H1 (cell line): Measurements from ENCODE around the gene KMT5B.

Experiments used
- EP300 ChIP-seq, 2 experiments: IDR thresholded peaks; 1 replicate in 1 of 2; 2 replicates in 1 of 2; pipeline ENCODE4 v1.6.1; 2011 to 2012; ENCODE audit warnings: low read depth in 2 of 2, low read length in 2 of 2, mild to moderate bottlenecking in 2 of 2, borderline replicate concordance in 1 of 2, inconsistent platforms in 1 of 2, moderate library complexity in 1 of 2
- EZH2 ChIP-seq: fragments of 200-600 bp; sonication (generic); IDR thresholded peaks from 2 replicates; pipeline ENCODE4 v1.7.1; 2012; ENCODE audit warnings: low read depth, mild to moderate bottlenecking, moderate library complexity, low read length, inconsistent platforms; ENCODE audit not compliant: severe bottlenecking
- JUN ChIP-seq: IDR thresholded peaks from 2 replicates; pipeline ENCODE4 v1.6.1; 2011; ENCODE audit warnings: low read depth, mild to moderate bottlenecking, improper control_type of control experiment, low read length
- NRF1 ChIP-seq: IDR thresholded peaks from 2 replicates; pipeline ENCODE4 v1.6.1; 2011; ENCODE audit warnings: mild to moderate bottlenecking, low read depth, low read length, improper control_type of control experiment
- POLR2A ChIP-seq, 2 experiments: IDR thresholded peaks; 1 replicate in 1 of 2; 2 replicates in 1 of 2; pipeline ENCODE4 v1.6.1; 2011; ENCODE audit warnings: low read depth in 2 of 2, low read length in 2 of 2, mild to moderate bottlenecking in 2 of 2; ENCODE audit errors: control extremely low read depth in 1 of 2
- YY1 ChIP-seq: IDR thresholded peaks from 2 replicates; pipeline ENCODE4 v1.6.1; 2011; ENCODE audit warnings: low read depth, mild to moderate bottlenecking, low read length
- TF ChIP-seq, protein P1 (sequence below), 3 experiments: IDR thresholded peaks; 1 replicate in 2 of 3; 2 replicates in 1 of 3; pipeline versions ENCODE4 v1.5.1 to v1.6.1; 2011; ENCODE audit warnings: low read length in 3 of 3, mild to moderate bottlenecking in 3 of 3, inconsistent platforms in 2 of 3, low read depth in 1 of 3, moderate library complexity in 1 of 3; ENCODE audit not compliant: insufficient read depth in 1 of 3; ENCODE audit errors: control extremely low read depth in 1 of 3

DNA sequence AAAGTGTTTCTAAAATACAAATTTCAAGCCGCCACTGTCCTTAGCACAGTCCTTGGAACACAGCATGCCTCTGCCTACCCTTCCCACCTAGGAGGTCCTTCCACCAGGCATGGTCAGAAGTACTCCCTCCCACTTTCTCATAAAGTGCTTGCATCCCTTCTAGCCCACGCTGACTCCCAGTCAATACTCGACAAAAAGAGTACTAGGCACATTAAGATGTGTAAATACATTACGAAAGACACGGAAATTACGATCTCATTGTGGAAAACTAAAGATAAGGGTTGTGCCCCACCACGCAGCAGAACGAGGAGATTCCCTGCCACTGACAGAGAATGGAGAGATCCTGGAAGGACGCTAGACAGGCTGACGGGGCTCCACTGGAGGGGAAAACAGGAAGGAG lies 105.4 kb downstream of the KMT5B start:
- TF ChIP-seq, protein P1, sequence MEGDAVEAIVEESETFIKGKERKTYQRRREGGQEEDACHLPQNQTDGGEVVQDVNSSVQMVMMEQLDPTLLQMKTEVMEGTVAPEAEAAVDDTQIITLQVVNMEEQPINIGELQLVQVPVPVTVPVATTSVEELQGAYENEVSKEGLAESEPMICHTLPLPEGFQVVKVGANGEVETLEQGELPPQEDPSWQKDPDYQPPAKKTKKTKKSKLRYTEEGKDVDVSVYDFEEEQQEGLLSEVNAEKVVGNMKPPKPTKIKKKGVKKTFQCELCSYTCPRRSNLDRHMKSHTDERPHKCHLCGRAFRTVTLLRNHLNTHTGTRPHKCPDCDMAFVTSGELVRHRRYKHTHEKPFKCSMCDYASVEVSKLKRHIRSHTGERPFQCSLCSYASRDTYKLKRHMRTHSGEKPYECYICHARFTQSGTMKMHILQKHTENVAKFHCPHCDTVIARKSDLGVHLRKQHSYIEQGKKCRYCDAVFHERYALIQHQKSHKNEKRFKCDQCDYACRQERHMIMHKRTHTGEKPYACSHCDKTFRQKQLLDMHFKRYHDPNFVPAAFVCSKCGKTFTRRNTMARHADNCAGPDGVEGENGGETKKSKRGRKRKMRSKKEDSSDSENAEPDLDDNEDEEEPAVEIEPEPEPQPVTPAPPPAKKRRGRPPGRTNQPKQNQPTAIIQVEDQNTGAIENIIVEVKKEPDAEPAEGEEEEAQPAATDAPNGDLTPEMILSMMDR (IDR thresholded peaks at IDR 0.05; ENCODE audit: control extremely low read depth in 1 of 3, insufficient read depth in 1 of 3, low read depth in 1 of 3, low read length in 3 of 3), result no peak
- TF ChIP-seq YY1 (no peak), EZH2 (no peak), NRF1 (no peak), POLR2A (IDR thresholded peaks at IDR 0.05; ENCODE audit: control extremely low read depth in 1 of 2, low read depth in 2 of 2, low read length in 2 of 2) (no peak), EP300 (IDR thresholded peaks at IDR 0.05; ENCODE audit: borderline replicate concordance in 1 of 2, low read depth in 2 of 2, low read length in 2 of 2) (no peak), JUN (no peak)
